ENCODE data around the gene STX1A.

The STX1A gene

DNA sequence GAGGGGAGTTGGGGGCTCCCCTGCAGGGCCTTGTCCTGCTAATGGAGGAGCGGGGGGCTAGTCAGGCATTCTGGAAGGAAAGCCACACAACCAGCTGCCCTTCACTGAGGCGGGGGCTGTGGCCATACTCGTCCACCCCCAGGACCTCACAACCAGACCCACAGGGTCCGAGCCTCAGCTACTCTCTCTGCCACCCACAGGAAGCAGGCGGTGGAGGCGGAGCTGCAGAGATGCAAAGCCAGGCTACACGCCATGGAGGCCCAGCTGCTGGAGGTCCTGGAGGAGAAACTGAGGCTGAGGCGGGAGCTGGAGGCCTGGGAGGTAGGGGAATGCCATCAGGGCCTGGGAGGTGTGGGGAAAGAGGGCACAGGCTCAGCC lies 16.0 kb upstream of the STX1A start:
- Histone ChIP-seq H3K4me1 (ENCODE audit: control insufficient read depth, insufficient read depth, low read length) (peaks cover 3% of the 10 kb centered on the region; the same call in 1 of the 2 replicates), H3K4me3 (ENCODE audit: low read depth, low read length) (no peak overlapping the region), H3K27ac (ENCODE audit: extremely low read depth, low read depth, low read length) (no peak overlapping the region), H3K9me3 (ENCODE audit: control insufficient read depth, insufficient read depth, low read depth, low read length) (no peaks in the 10 kb centered on the region), H3K36me3 (ENCODE audit: control insufficient read depth in 2 of 2, insufficient read depth in 1 of 2, low read length in 2 of 2) (peaks cover 0 to 22% of the 10 kb centered on the region in 2 experiments; a peak in 2 of 3 replicates)
- CTCF ChIA-PET, result interaction anchor here (0.6 to 4.3 kb wide), 14 partner anchors 10 to 665 kb away, joined by 3 to 59 read pairs (median 4); no protein-coding TSS in a partner anchor
- POLR2A ChIA-PET, result interaction anchor here (1.6 kb wide), 1 partner anchor 129 kb away, joined by 7 read pairs; no protein-coding TSS in a partner anchor
- TF ChIP-seq ZNF701 (tag by site-specific recombination; IDR thresholded peaks at IDR 0.05) (no peak), IKZF3 (tag by site-specific recombination; IDR thresholded peaks at IDR 0.05) (no peak), ZNF140 (tag by site-specific recombination; IDR thresholded peaks at IDR 0.05) (no peak), ZNF211 (tag by site-specific recombination; IDR thresholded peaks at IDR 0.05; ENCODE audit: low read depth) (no peak), ZNF626 (tag by site-specific recombination; IDR thresholded peaks at IDR 0.05) (no peak), ZNF548 (tag by site-specific recombination; IDR thresholded peaks at IDR 0.05) (no peak), ZNF416 (tag by site-specific recombination; IDR thresholded peaks at IDR 0.05) (no peak), ZNF561 (tag by site-specific recombination; IDR thresholded peaks at IDR 0.05; ENCODE audit: borderline replicate concordance) (no peak), TRIM28 (IDR thresholded peaks at IDR 0.05; ENCODE audit: borderline replicate concordance, low read length) (no peak), ZNF114 (tag by site-specific recombination; IDR thresholded peaks at IDR 0.05) (no peak), ZBTB1 (tag by site-specific recombination; IDR thresholded peaks at IDR 0.05) (no peak), ZBTB8A (tag by site-specific recombination; IDR thresholded peaks at IDR 0.05) (no peak), ZNF529 (tag by site-specific recombination; IDR thresholded peaks at IDR 0.05; ENCODE audit: insufficient replicate concordance) (no peak), RBAK (tag by site-specific recombination; IDR thresholded peaks at IDR 0.05) (no peak)
- TF ChIP-seq, protein P1, sequence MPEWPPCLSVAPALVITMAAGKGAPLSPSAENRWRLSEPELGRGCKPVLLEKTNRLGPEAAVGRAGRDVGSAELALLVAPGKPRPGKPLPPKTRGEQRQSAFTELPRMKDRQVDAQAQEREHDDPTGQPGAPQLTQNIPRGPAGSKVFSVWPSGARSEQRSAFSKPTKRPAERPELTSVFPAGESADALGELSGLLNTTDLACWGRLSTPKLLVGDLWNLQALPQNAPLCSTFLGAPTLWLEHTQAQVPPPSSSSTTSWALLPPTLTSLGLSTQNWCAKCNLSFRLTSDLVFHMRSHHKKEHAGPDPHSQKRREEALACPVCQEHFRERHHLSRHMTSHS (tag by site-specific recombination; IDR thresholded peaks at IDR 0.05), result no peak

DNA sequence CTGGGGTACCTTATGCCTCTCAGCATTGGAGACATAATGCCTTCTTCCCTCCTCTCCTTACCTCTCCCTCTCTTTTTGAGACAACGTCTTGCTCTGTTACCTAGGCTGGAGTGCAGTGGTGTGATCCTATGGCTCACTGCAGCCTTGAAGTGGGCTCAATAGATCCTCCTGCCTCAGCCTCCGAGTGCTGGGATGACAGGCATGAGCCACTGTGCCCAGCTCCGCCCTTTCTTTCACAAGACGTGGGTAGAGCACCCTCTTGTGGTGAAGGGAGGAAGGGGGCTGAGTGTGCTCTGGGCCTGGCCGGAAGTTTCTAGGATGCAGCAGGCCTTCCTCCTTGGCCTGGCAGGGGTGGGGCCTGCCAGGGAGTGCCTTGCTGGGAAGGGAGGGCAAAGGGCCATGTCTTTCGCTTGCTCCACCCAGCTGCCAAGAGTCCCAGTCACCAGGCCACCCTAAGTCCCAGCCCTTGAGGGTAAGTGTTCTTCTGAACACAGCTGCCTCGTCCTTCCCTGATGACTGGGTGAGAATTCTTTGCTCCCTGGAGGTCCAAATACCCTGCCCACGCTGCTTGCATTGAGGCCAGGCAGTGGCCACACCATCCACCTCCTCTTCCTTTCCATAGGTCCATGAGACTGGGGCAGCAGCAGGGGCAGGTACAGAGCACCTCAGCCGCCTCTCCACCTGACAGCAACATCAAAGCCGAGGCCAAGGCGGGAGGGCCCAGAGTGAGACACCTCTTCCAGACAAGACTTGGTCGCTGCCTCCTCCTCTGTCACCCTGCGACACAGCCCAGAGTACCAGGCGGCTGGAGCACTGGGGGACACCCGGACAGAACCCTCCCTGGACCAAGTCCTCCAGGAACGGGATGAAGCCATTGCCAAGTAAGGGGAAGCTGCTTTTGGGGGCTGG lies 15.4 kb upstream of the STX1A start:
- Histone ChIP-seq H3K4me3 (ENCODE audit: low read depth, low read length) (no peak overlapping the region), H3K4me1 (ENCODE audit: control insufficient read depth, insufficient read depth, low read length) (peaks cover 3% of the 10 kb centered on the region; the same call in 1 of the 2 replicates), H3K9me3 (ENCODE audit: control insufficient read depth, insufficient read depth, low read depth, low read length) (no peaks in the 10 kb centered on the region), H3K27ac (ENCODE audit: extremely low read depth, low read depth, low read length) (peak overlapping the region; percentile 45; the same call in 1 of the 2 replicates), H3K36me3 (ENCODE audit: control insufficient read depth in 2 of 2, insufficient read depth in 1 of 2, low read length in 2 of 2) (peaks cover 0 to 22% of the 10 kb centered on the region in 2 experiments; a peak in 2 of 3 replicates)
- POLR2A ChIA-PET, result interaction anchor here (0.7 to 1.6 kb wide), 4 partner anchors 32 to 128 kb away, joined by 4 to 7 read pairs (median 4); no protein-coding TSS in a partner anchor
- CTCF ChIA-PET, result interaction anchor here (0.6 to 4.3 kb wide), 37 partner anchors 9 to 666 kb away, joined by 3 to 59 read pairs (median 3); partner anchors contain the start of genes MLXIPL, STX1A and TBL2
- TF ChIP-seq ZNF654 (tag by site-specific recombination; IDR thresholded peaks at IDR 0.05; ENCODE audit: low read depth) (peak; percentile 85), ZNF664 (tag by site-specific recombination; IDR thresholded peaks at IDR 0.05) (no peak), ZFHX2 (tag by site-specific recombination; conservative IDR thresholded peaks at IDR 0.05) (no peak), ZNF658 (tag by site-specific recombination; IDR thresholded peaks at IDR 0.05) (no peak), ZNF112 (tag by site-specific recombination; IDR thresholded peaks at IDR 0.05) (no peak), ZSCAN23 (tag by site-specific recombination; IDR thresholded peaks at IDR 0.05) (no peak), ZNF175 (tag by site-specific recombination; IDR thresholded peaks at IDR 0.05) (no peak), KLF8 (tag by site-specific recombination; IDR thresholded peaks at IDR 0.05) (peak; percentile 77), ZNF624 (tag by site-specific recombination; IDR thresholded peaks at IDR 0.05) (no peak), ZFP69B (tag by site-specific recombination; IDR thresholded peaks at IDR 0.05) (no peak), ZNF114 (tag by site-specific recombination; IDR thresholded peaks at IDR 0.05) (no peak), SP2 (tag by site-specific recombination; IDR thresholded peaks at IDR 0.05) (peak; percentile 76), ZNF157 (tag by site-specific recombination; IDR thresholded peaks at IDR 0.05) (no peak)
- TF ChIP-seq, protein P2, sequence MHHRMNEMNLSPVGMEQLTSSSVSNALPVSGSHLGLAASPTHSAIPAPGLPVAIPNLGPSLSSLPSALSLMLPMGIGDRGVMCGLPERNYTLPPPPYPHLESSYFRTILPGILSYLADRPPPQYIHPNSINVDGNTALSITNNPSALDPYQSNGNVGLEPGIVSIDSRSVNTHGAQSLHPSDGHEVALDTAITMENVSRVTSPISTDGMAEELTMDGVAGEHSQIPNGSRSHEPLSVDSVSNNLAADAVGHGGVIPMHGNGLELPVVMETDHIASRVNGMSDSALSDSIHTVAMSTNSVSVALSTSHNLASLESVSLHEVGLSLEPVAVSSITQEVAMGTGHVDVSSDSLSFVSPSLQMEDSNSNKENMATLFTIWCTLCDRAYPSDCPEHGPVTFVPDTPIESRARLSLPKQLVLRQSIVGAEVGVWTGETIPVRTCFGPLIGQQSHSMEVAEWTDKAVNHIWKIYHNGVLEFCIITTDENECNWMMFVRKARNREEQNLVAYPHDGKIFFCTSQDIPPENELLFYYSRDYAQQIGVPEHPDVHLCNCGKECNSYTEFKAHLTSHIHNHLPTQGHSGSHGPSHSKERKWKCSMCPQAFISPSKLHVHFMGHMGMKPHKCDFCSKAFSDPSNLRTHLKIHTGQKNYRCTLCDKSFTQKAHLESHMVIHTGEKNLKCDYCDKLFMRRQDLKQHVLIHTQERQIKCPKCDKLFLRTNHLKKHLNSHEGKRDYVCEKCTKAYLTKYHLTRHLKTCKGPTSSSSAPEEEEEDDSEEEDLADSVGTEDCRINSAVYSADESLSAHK (tag by site-specific recombination; IDR thresholded peaks at IDR 0.05), result peak; percentile 81
- TF ChIP-seq, protein P3, sequence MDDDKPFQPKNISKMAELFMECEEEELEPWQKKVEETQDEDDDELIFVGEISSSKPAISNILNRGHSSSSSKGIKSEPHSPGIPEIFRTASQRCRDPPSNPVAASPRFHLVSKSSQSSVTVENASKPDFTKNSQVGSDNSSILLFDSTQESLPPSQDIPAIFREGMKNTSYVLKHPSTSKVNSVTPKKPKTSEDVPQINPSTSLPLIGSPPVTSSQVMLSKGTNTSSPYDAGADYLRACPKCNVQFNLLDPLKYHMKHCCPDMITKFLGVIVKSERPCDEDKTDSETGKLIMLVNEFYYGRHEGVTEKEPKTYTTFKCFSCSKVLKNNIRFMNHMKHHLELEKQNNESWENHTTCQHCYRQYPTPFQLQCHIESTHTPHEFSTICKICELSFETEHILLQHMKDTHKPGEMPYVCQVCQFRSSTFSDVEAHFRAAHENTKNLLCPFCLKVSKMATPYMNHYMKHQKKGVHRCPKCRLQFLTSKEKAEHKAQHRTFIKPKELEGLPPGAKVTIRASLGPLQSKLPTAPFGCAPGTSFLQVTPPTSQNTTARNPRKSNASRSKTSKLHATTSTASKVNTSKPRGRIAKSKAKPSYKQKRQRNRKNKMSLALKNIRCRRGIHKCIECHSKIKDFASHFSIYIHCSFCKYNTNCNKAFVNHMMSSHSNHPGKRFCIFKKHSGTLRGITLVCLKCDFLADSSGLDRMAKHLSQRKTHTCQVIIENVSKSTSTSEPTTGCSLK (tag by site-specific recombination; IDR thresholded peaks at IDR 0.05), result no peak

Measured in HEK293 (cell line).